Neutrophil (primary cell): ENCODE data around the gene CBFB.

Experiments used
- H3K27ac ChIP-seq: fragments of 200-600 bp; sonication (generic); 2 replicates; pipeline ENCODE4 v1.5.1; 2016; ENCODE audit warnings: mild to moderate bottlenecking, moderate library complexity
- H3K27me3 ChIP-seq: fragments of 200-600 bp; sonication (generic); 2 replicates; pipeline ENCODE4 v1.6.0; 2016; ENCODE audit warnings: mild to moderate bottlenecking
- H3K36me3 ChIP-seq: fragments of 200-600 bp; sonication (generic); 2 replicates; pipeline ENCODE4 v1.5.1; 2017
- H3K4me1 ChIP-seq, 2 experiments: fragments of 200-600 bp in 1 of 2; sonication (generic) in 1 of 2; 1 replicate in 1 of 2; 2 replicates in 1 of 2; pipeline versions ENCODE4 v1.5.1 to v1.6.1; 2013 to 2016; ENCODE audit warnings: low read depth in 1 of 2, low read length in 1 of 2, mild to moderate bottlenecking in 1 of 2, moderate library complexity in 1 of 2; ENCODE audit not compliant: control insufficient read depth in 1 of 2, insufficient read depth in 1 of 2
- H3K4me3 ChIP-seq, 2 experiments: fragments of 200-600 bp in 1 of 2; sonication (generic) in 1 of 2; 1 replicate in 1 of 2; 2 replicates in 1 of 2; pipeline ENCODE4 v1.5.1; 2013 to 2016; ENCODE audit warnings: low read depth in 1 of 2, low read length in 1 of 2, mild to moderate bottlenecking in 1 of 2, moderate library complexity in 1 of 2
- H3K9me3 ChIP-seq: fragments of 200-600 bp; sonication (generic); 2 replicates; pipeline ENCODE4 v1.5.1; 2016
- TF ChIP-seq, protein P1 (sequence below): fragments of 200-600 bp; sonication (generic); IDR thresholded peaks from 2 replicates; pipeline ENCODE4 v1.5.1; 2016; ENCODE audit warnings: antibody characterized with exemption

Gene CBFB

DNA sequence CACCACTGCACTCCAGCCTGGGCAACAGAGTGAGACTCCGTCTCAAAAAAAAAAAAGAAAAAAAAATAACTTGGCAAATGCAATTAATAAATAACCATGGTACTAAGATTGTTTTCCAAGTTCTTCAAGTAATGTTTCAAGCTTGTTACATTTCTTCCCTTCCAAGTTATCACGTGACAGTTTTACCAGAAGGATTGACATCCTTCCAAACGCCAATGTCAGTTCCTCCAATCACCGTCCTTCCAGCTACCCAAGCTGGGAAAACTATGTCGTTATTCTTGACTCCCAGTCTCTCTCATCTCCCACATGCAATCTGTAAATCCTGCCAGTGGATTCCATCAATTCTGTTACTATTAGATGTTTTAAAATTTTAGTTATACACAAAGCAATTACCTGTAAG lies 76.9 kb downstream of the CBFB start:
- Histone ChIP-seq H3K9me3 (no peaks in the 10 kb centered on the region), H3K4me1 (peaks cover 41 to 42% of the 10 kb centered on the region in 2 experiments), H3K27me3 (no peaks in the 10 kb centered on the region), H3K27ac (peak overlapping the region; percentile 77), H3K4me3 (no peak overlapping the region), H3K36me3 (peaks cover 7% of the 10 kb centered on the region)
- TF ChIP-seq, protein P1, sequence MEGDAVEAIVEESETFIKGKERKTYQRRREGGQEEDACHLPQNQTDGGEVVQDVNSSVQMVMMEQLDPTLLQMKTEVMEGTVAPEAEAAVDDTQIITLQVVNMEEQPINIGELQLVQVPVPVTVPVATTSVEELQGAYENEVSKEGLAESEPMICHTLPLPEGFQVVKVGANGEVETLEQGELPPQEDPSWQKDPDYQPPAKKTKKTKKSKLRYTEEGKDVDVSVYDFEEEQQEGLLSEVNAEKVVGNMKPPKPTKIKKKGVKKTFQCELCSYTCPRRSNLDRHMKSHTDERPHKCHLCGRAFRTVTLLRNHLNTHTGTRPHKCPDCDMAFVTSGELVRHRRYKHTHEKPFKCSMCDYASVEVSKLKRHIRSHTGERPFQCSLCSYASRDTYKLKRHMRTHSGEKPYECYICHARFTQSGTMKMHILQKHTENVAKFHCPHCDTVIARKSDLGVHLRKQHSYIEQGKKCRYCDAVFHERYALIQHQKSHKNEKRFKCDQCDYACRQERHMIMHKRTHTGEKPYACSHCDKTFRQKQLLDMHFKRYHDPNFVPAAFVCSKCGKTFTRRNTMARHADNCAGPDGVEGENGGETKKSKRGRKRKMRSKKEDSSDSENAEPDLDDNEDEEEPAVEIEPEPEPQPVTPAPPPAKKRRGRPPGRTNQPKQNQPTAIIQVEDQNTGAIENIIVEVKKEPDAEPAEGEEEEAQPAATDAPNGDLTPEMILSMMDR = no peak

DNA sequence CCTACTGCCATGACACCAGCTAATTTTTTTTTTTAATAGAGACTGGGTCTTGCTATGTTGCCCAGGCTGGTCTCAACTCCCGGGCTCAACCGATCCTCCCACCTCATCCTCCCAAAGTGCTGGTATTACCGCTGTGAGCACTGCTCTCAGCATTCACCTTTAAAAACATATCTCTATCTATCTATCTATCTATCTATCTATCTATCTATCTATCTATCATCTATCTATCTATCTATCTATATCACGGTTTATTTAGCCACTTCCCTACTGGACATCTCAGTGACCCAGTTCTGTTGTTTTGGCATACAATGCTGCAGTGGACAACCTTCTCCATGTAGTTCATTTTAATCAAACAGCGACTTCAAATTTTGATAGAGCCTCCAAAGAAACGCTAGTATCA lies 79.5 kb downstream of the CBFB start:
- Histone ChIP-seq H3K36me3 (no peaks in the 10 kb centered on the region), H3K9me3 (no peaks in the 10 kb centered on the region), H3K27ac (no peak overlapping the region), H3K4me3 (no peak overlapping the region), H3K27me3 (no peaks in the 10 kb centered on the region), H3K4me1 (peaks cover 54 to 64% of the 10 kb centered on the region in 2 experiments)
- TF ChIP-seq, protein P1 = no peak

DNA sequence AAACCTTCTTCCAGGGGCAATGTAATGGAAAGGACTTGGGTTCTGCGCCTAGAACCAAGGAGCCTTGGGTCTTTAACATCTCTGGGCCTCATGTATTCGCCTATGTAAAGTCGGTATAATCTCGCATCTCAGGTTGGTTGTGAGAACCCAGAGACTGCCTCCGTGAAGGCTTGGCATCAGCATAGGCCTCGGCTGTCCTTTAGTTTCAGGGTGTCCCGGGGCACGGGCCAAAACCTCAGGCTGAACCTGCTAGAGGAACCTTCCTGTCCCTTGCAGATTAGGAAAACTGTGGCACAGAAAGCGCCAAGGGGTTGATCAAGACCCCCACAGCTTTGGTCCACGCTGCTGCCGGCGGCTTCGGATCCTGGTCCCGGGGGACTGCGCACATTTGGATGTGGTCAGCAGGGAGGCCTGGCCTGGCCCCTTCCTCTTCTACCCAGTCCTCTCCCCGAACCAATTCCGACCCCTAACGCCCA lies 80.0 kb downstream of the CBFB start:
- Histone ChIP-seq H3K9me3 (no peaks in the 10 kb centered on the region), H3K4me1 (peaks cover 54 to 64% of the 10 kb centered on the region in 2 experiments), H3K27ac (peak overlapping the region; percentile 81), H3K4me3 (peak overlapping the region; percentile 82 to 98), H3K36me3 (no peaks in the 10 kb centered on the region), H3K27me3 (no peaks in the 10 kb centered on the region)
- TF ChIP-seq, protein P1 = no peak

DNA sequence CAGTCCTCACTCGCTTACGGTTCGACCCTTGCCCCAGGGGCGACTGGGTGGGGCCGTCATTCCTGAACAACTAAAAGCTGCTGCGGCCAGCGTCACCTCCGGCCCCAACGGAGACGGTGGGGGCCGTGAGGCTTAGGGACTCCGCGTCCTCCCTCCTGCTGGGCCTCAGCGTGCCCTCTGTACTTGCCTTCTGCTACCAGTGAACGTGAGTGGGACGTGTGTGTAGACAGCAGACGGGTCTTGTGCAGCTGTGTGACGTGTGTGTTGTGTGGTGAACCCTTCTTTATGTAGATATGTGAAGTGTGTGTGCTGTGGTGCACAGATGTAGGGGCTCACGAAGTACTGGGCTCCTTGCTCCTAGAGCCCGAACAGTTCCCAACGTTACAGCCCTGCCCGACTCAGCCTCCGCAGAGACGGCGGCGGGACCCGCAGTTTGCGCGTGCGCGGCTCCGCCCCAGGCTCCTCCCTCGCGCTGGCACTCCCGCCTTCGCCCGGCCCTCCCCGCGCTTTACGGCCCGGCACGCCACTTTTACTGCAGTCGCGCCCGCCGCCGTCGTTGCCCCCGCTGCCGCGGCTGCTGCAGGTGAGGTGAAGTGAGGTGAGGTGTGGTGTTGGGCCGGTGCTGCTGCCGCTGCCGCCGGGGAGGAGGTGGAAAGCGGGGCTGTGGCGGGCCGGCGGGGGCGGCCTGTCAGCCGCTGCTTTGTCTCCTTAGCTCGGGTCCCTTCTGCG lies 80.6 kb downstream of the CBFB start, which contains the start of gene PHAF1:
TSS of gene PHAF1 (plus strand) at position 535 of the 729 bp plus-strand sequence. CDS start 235 bp downstream, outside the sequence.
- peak within 1 kb of the TSS; percentile 82 to 98 for H3K4me3 ChIP-seq
- no peaks in the 10 kb centered on the region for H3K9me3 ChIP-seq
- TF ChIP-seq, protein P1 = peak; percentile 52
- peak within 1 kb of the TSS; percentile 81 for H3K27ac ChIP-seq
- no peaks in the 10 kb centered on the region for H3K27me3 ChIP-seq
- peaks cover 51 to 61% of the 10 kb centered on the region in 2 experiments for H3K4me1 ChIP-seq
- H3K36me3 ChIP-seq = no peaks in the 10 kb centered on the region

DNA sequence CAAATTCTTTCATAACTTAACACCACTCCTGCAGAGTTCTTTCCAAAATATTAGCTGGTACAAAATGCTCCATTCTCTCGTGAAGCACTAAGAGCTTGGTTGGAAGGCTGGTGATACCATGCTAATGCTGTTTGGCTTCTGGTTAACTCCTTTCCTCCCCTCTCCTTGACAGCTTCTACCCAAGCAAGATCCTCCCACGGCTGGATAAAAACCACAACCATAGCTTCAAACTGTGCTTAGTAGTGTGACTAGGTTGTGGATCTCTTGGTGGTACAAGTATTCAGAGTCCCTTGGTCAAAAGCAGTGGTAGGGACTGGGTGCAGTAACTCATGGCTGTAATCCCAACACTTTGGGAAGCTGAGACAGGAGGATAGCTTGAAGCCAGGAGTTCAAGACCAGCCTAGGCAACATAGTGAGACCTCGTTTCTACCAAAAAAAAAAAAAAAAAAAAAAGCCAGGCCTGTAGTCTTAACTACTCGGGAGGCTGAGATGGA lies 83.0 kb downstream of the CBFB start:
- H3K4me3 ChIP-seq = no peak overlapping the region
- H3K4me1 ChIP-seq = peaks cover 46 to 62% of the 10 kb centered on the region in 2 experiments
- H3K9me3 ChIP-seq = no peaks in the 10 kb centered on the region
- peak overlapping the region; percentile 81 for H3K27ac ChIP-seq
- TF ChIP-seq, protein P1 = no peak
- no peaks in the 10 kb centered on the region for H3K36me3 ChIP-seq
- no peaks in the 10 kb centered on the region for H3K27me3 ChIP-seq
